CD4-positive, alpha-beta T cell treated with Interleukin-17A for 4 hours (primary cell): ENCODE data around the gene CTU1.

Experiments used
- DNase-seq: peaks from one replicate; pipeline ENCODE4 v3.0.0-alpha.2; 2020; ENCODE audit warnings: mixed read lengths

CTU1 gene

DNA sequence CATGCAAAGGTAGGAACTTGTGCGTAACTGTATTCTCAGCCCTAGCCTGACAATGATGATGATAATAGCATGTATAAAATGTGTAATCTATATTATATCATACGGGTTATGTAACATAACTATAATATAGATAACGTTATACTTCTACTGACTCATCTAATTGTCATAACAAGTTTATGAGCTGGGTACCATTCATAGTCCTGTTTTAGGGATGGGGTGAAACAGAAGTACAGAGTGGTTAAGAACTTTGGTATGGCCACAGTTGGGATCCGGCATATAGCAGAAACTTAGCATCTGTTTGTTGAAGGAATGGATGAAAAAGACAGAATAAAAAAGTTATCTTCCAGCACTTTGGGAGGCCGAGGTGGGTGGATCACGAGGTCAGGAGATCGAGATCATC is 5.2 kb downstream of the CTU1 start:
- DNase-seq, result no peak

DNA sequence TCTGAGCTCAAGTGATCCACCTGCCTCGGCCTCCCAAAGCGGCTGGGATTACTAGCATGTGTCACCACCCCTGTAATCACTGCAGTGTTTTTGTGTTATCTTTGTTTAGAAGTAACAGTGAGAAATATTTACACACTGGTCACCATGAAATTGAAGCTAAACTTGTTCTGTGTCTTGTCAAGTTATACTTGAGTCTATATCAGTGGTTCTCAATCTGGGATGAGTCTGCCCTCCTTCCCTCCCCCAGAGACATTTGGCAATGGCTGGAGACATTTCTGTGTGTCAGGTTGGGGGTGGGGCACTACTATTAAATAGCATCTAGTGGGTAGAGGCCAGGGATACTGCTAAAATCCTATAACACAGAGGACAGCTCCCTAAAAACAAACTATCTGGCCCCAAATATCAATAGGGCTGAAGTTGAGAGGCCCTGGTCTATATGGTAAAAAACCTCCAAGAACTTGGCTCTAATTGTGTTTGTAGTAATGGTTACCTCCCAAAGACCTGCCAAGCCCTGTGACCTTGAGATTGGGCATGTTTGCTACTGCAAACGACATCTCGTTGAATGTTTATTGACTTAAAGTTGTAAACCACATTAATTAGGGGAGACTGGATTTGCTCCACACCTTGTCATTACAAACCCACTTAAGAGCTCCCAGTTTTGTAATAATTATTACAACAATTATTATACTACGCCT is 6.9 kb downstream of the CTU1 start:
- DNase-seq, result no peak

DNA sequence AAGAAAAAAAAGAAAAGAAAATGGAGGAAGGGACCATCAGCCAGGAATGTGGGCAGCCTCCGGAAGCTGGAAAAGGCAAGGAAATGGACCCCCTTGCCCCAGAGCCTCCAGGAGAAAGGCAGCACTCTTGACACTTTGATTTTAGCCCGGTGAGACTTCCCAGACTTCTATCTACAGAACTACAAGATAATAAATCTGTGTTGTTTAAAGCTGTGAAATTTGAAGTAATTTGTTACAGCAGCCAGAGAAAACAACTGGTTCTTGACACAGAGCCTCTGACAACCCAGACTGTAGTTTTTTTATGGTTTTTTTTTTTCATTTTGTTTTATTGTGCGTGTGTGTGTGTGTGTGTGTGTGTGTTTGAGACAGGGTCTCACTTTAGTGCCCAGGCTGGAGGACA is 7.6 kb downstream of the CTU1 start:
- no peak for DNase-seq

DNA sequence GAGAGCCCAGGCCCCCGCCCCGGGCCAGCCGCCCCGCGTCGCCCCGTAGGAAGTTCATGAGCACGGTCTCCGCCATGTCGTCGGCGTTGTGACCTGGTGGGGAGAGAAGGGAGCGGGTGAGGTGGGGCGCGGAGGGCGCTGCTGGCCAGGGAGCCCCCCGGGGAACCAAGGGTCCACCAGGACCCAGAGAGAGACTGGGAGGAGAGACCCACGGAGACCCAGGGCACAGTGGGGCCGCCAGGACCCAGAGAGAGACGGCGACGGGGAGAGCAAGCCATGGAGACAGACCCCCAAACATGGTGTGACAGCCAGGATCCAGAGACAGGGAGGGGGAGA is 9.2 kb downstream of the CTU1 start:
- no peak for DNase-seq

DNA sequence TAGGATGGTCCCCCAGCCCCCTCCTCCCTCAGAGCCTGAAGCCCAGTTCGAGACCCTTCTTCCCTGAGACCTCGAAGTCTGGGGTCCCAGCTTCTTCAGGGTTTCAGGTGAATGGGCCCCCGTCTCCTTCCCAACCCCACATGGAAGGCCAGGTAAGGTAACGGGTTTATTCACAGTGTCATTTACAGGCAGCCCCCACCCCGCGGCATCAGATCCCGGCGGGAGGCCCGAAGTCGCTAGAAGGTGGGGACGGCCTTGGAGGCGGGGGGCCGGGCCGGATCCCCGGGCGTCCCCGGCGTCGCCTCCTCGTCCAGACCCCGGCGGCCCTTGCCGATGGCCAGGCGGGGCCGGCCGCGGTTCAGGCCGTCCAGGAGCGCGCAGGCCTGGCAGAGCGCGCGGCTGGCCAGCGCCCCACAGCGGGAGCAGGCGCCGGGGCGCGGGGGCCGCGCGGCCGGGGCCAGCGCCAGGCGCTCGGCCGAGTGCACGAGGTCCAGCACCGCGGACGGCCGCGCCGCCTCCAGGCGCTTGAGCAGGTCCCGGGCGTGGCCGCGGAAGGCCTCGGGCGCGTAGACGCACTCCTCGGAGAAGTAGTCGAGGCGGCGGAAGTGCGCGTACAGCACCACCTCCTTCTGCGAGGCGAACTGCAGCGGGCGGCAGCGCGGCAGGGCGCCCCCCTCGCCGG is 9.7 kb downstream of the CTU1 start:
- peak; percentile 53 for DNase-seq

DNA sequence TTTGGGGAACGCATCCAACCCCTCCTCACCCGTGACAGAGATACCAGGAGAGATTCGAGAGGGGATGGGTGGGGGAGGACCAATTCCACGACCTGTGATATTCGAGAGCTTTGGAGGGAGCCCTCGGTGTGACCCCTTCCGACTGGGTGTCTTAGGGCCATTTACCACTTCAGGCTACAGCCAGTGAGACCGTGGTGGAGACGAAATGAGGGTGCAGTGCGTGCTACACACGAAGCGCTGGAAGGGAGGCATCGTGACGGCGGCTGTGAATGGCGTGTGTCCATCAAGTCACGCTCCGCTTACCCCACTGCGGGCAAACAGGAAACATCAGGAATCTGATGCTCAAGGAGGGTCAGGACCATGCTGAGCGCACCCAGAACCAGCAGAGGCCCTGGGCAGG is 10.4 kb downstream of the CTU1 start:
- DNase-seq, result no peak

DNA sequence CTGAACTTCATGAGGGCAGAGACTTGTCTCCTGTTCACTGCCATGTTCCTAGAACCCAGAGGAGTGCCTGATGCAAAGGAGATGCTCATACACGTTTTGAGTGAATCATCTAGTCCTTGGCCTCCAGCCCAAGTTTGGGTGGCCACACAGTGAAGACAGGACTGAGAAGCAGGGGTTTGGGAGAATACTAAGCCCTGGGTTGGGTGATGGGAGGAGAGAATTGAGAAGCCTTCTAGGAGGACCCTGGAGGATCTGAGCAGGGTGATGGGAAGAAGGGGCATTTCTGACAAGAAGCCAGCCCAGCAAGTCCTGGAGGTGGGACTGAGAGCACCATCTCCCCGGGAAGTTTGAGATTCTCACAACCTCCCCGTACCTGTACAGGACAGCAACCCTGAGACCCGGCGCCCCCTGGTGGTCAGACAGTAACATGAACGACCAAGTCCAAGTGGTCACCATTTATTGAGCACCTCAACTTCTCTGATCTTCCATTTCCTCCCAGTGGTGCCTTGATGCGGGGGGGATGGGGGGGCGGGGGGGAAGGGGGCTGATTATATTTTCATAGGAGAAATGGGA is 11.0 kb downstream of the CTU1 start:
- peak; percentile 82 for DNase-seq

DNA sequence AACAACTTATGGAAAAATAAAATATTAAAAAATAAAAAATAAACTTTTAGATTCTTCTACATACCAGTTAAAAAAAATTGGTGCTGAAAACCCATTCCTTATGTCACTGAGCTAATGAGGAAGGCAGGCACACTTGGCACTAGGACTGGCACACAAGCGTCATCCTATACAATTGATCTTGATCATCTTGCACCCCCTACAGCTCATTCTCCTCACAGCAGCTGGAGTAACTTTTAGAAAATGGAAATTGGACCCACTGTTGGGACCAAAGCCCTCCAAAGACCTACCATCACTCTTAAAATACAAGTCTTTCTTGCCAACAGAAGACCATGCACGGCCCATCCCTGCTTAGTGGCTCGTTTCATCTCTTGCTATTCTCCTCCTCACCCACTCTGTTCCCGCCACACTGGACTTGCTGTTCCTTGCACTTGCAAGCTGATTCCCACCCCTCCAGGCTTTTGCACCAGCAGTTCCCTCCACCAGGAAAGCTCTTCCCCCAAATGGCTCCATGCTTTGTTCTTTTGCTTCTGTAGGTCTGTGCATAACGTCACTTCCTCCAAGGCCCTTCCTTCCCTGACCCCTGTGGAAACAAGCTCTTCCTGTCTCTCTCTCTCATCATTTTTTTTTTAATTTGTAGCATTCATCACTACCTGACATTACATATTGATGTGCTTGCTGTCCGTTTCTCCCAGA is 11.6 kb downstream of the CTU1 start:
- DNase-seq, result no peak

DNA sequence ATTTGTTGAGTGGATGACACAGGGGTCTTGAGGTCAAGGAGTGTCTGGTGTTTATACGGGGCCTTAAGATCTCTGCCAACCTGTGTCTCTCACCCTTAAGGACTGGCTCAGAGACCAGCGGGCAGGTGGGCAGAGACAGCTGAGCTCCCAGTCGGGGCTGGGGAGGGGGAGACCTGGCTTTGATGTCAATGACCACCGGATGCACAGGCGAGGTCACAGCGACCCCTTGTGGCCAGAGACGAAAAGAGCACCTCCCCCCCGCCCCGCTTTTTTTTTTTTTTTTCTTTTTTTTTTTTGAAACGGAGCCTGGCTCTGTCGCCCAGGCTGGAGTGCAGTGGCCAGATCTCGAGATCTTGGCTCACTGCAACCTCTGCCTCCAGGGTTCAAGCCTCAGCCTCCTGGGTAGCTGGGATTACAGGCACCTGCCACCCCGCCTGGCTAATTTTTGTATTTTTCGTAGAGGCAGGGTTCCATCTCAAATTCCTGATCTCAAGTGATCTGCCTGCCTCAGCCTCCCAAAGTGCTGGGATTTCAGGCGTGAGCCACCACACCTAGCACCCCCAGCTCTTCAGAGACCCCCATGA is 13.4 kb downstream of the CTU1 start:
- peak; percentile 47 for DNase-seq

DNA sequence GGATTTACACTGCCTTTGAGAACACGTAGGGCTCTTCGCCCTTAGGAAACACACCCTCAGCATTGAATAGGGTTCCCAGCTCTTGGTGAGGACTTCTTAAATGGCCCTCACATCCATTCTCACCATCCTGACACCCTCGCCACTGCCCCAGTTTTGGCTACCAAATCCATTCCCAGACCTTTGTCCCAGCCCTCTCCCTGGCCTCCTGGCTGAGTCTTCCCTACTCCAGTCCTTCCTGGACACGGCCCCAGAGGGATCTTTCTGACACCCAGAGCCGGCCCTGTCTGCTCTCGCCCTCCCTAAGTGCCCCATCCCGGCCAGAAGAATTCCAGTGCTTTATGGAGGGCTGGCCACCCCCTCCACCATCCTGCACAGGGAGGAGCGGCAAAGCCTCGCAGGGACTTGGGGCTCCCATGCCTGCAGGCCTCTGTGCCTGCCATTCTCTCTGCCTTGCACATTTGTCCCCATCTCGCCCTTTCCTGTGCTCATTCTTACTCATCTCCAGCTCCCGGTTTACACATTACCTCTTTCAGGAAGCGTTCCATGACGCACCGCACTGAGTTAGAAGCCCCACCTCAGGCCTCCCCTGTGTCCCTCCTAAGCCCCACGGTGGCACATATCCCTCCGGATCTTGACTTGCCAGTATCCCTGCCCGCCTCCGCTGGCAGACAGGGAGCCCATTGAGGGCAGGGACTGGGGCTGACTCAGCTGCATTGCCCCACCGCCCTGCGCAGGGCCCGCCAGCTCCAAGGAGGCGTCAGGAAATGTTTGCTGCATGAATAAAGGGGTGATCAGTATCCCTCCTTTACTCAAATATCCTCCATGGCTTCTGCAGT is 14.5 kb downstream of the CTU1 start:
- DNase-seq, result no peak

DNA sequence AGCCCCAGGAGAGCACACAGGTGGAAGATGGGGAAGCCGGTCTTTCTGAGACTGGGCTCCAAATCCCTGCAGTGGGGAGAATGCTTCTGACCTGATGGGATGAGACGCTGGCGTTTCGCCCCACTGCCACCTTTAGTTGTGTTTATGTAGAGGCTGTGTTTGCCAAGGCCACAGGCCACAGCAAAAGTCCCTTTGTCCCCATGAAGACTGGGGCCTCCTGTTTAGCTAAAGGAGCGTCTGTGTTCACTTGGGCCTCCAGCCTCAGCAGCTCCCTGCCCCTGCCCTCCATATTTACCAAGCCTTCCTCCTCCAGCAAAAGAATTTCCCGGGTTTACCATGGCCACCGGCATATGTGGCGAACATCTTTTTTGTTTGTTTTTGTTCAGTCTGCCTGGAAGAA is 15.1 kb downstream of the CTU1 start:
- no peak for DNase-seq

DNA sequence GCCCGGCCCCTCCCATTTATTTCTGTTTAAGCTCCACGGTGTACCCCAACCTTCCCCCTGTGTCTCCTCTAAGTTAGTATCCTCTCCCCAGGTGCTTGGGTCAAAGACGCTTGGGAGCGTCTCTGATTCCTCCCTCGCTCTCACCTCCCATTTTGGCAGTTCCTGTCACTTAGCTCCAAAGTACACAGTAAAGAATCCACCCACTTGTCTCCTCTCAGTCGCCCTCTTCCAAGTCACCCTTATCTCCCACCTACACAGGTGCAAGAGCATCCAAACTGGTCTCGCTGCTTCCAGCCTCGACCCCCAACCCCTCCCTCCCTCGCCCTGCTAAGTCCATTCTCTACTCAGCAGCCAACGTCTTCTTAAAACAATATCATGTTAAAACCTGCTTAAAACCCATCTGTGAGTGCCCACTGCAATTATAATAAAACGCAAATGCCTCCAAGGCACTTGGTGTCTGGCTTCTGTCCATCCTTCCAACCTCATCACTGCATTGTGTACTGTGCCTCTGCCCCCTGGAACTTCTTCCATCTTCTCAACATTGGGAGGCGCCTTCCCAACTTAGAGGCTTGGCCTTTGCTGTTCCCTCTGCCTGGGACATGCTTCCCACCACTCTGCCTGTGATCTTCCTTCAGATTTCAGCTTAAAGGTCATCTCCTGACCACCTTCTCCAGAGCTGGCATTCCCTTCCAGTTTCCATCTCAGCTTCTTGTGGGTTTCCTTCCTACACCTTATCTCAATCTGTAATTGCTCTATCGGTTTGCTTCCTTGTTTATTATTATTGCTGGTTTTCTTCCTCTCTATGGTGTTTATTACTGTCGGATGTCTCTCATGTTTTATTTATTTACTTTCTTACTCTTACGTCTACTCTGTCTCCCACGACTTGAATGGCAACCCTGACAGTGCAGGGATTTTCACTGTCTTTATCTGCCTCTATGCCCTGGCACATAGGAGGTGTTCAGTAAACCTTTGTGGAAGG is 16.0 kb downstream of the CTU1 start:
- no peak for DNase-seq

DNA sequence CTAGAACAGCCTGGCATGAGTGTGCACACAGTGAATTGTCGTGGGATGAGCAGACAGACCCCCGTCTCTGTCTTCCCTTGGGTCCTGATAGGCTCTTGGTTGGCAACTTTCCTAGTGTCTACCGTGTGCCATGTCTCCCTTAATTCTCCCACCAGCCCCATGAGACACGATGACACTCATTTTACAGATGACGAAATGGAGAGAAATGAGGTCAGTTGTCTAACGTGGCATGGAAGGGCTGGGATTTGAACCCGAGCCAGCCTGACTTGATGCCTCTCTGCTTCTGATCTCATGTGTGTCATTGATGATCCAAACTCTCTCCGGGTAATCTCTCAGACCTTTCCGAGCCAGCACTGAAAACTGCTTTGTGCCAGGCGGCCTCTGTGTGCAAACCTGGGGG is 17.1 kb downstream of the CTU1 start:
- no peak for DNase-seq

DNA sequence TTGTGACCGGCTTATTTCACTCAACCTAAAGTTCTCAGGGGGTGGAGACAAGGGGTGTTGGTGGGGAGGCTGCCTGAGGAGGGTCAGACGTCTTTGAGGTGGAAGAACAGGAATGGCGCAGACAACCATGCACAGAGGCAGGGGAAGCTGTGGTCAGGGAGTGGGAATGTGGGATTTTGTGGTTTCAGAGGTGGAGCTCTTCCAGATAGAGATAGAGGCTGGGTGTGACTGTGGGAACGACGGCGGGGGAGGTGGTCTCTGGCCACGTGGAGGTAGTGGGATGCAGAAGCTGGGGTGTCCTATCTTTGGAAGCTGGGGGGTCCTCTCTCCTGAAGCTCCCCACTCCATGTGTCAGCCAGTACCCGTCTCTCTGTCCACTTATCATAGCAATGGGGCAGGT is 17.7 kb downstream of the CTU1 start:
- no peak for DNase-seq

DNA sequence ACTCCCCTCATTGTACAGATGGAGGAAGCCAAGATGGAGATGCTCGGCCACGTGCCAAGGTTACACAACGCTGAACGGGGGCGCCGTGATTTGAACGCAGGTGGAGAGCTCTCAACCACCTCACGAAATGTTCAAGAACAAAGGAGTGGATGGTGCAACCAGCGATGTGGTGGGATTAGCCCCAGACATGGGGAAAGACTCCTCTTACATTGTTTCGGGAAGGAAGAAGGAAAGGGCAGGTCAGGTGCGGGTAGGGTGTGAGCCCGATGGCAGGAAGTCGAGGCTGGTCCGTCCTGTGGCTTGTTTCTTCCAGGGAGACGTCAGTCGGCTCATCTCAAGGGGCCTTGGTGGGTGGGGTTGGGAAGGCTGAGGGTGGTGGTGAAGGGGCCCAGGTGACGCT is 18.4 kb downstream of the CTU1 start:
- DNase-seq, result no peak

DNA sequence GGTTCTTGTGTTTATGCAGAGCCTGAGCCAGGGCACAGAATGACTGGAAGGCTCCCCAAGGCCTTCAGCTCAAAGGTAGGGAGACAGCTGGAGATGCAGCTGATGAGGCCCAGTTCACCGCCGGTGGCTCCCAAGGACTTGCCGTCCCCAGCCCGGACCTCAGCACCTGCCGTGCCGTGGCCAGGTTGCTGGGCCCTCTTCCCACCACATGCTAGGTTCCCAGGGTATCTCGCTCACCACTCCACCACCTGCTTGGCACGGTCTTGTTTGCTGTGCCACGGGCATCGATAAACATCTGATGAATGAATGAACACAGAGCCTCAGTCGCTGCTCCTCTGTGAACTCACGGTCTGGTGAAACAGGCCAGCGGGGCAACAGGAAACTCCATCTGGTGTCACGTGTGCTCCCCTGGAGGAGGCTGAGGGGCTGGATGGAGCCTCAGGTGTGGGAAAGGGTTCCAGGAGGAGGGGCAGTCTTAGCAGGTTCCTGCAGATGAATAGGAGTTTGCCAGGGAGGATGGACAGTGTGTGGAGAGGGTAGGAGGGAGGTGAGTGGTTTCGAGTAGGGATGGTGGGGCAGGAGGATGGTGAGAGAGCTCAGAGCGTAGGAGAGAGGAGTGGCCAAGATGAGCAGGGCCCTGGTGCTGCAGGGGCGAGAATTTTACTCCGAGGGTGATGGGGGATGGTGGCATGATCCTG is 21.9 kb downstream of the CTU1 start:
- no peak for DNase-seq

DNA sequence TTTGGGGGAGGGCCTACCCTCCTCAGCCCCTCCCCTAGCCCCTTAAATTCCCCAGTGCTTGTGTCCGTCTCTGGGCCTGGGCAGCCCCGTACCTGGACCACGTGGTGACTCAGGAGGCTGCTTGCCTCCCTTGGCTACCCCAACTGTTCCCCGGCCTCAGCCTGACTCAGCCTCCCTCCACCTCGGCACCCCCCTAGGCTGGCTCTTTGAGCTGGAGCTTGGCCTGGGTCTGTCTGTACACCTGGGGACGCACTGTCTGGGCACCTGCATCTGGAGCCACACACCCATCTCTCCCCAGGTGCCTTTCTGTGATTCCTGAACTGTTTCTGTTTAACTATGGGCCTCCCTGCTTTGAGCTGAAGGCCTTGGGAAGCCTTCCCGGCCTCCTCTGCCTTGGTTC is 23.7 kb downstream of the CTU1 start:
- DNase-seq, result no peak

DNA sequence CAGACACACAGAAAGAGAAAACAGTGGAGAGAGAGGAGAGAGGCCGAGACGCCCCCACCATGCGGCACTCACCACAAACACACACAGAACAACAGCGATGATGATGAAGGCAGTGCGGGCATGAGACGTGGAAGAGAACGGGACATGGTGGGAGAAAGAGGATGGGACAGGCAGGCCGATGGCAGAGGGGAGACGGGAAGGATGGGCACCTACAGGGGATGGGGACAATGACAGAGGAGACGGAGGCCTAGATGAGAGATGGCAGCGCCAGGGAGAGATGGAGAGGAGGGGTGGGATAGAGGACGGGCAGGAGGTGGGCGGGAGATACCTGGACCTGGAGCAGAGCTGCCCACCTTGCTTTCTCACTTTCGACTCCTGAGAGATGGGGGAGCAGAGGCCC is 24.4 kb downstream of the CTU1 start:
- no peak for DNase-seq

DNA sequence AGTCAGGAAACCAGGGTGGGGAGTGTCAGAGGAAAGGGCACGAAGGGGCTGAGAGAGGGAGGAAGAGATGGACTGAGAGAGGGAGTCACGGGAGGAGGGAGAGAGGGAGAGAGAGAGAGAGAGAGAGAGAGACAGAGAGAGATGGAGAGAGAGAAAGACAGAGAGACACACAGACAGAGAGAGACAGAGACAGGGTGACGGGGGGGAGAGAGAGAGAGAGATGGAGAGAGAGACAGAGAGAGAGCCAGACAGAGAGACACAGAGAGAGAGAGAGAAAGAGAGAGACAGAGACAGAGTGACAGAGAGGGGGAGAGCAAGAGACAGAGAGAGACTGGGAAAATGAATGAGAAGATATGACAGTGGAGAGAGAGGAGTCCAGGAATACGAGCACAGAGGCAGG is 25.0 kb downstream of the CTU1 start:
- no peak for DNase-seq

DNA sequence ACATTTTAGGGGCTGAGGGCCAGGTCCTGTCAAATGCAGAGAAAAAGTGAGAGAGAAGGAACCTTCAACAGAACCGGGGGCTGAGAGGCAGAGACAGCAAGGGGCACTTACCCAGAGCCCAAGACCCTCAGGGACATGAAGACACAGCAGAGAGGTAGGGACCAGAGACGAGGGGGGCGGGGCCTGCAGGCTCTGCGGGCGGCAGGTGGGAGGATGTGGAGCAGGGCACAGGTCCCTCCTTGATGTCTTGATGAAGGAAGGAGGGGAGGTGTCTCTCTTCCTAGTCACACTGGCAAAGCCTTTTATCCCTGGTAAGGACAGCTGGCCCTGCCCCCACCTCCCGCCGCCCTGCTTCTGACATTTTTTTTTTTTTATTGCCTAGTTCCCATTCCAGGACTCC is 25.6 kb downstream of the CTU1 start, which contains the start of gene KLK14:
Gene KLK14 (minus strand): TSS at position 277 of the 400 bp plus-strand sequence. CDS start 273 bp downstream, at position 4.
- no peak for DNase-seq

DNA sequence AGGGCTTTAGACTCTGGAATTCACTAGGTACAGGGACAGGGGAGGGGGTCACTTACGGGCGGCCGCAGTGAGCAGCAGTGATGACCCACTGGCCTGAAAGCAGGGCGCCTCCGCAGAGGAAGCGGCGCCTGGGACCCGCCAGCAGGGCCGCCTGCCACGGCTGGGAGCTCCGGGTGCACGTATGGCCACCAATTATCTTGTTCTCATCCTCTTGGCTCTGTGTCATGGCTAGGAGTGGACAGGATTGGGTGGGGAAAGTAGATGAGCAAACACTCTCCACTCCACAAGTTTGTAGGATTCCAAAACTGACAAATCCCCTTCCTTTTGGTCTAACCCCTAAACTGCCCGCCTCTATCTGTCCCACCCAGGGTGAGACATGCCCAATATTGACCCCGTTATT is 26.7 kb downstream of the CTU1 start:
- no peak for DNase-seq
